DOHH2 (cell line): ENCODE measurements around the gene SF3A2.

Source experiments
- CTCF ChIP-seq: fragments of 200-600 bp; sonication (generic); IDR thresholded peaks from one replicate; pipeline ENCODE4 v1.5.1; 2014; ENCODE audit warnings: antibody characterized with exemption, mild to moderate bottlenecking, low read depth, low read length; ENCODE audit not compliant: poor library complexity, severe bottlenecking
- EZH2phosphoT487 ChIP-seq: fragments of 200-600 bp; sonication (generic); IDR thresholded peaks from 2 replicates; pipeline ENCODE4 v1.6.1; 2017; ENCODE audit warnings: borderline replicate concordance, mild to moderate bottlenecking, antibody characterized with exemption, low read length, moderate library complexity, mixed read lengths

GRCh38 chr19:2219726-2220125 is 16.9 kb upstream of the SF3A2 start:
- TF ChIP-seq CTCF = no peak
- TF ChIP-seq EZH2phosphoT487 = no peak
